Common myeloid progenitor, CD34-positive (primary cell): Measurements from ENCODE around the gene TUBA4A.

Experiments used
- CTCF ChIA-PET: fragments of 350-600 bp; sonication (Branson Sonifier 250); formaldehyde crosslinking; loops from one replicate; lab custom pipeline; 2021; ENCODE audit warnings: antibody characterized with exemption; lab: Charles Lee
- POLR2A ChIA-PET: fragments of 350-600 bp; sonication (Branson Sonifier 250); formaldehyde crosslinking; loops from one replicate; lab custom pipeline; 2021; ENCODE audit warnings: antibody characterized with exemption; lab: Charles Lee
- DNase-seq, 3 donors: peaks; one replicate each; pipeline versions ENCODE4 v3.0.0 to v3.0.0-alpha.2; 2013
- H3K27ac ChIP-seq, 2 experiments: 1 replicate in 1 of 2; 2 replicates in 1 of 2; pipeline ENCODE4 v1.7.0; 2013; ENCODE audit warnings: inconsistent platforms in 2 of 2, low read length in 2 of 2, mild to moderate bottlenecking in 2 of 2, low read depth in 1 of 2, moderate library complexity in 1 of 2; ENCODE audit not compliant: severe bottlenecking in 2 of 2, insufficient read depth in 1 of 2, poor library complexity in 1 of 2
- H3K27me3 ChIP-seq, 5 experiments: replicated peaks in 2 of 5; 1 replicate in 3 of 5; 2 replicates in 2 of 5; pipeline versions ENCODE4 v1.6.1 to v1.7.0; 2013; ENCODE audit warnings: low read length in 4 of 5, mild to moderate bottlenecking in 2 of 5, moderate library complexity in 2 of 5, inconsistent platforms in 1 of 5; ENCODE audit not compliant: insufficient read depth in 5 of 5, control insufficient read depth in 4 of 5
- H3K36me3 ChIP-seq, 4 experiments: 1 replicate in 2 of 4; 2 replicates in 2 of 4; pipeline versions ENCODE4 v1.6.1 to v1.7.0; 2013; ENCODE audit warnings: low read length in 3 of 4, control low read depth in 1 of 4, mild to moderate bottlenecking in 1 of 4; ENCODE audit not compliant: control insufficient read depth in 4 of 4, insufficient read depth in 4 of 4
- H3K4me1 ChIP-seq, 4 experiments: 1 replicate in 3 of 4; 2 replicates in 1 of 4; pipeline versions ENCODE4 v1.6.1 to v1.7.1; 2013; ENCODE audit warnings: low read length in 3 of 4, mild to moderate bottlenecking in 3 of 4, control low read depth in 1 of 4, inconsistent platforms in 1 of 4, moderate library complexity in 1 of 4; ENCODE audit not compliant: control insufficient read depth in 4 of 4, insufficient read depth in 4 of 4; ENCODE audit errors: control extremely low read depth in 1 of 4
- H3K4me3 ChIP-seq, 7 experiments: 1 replicate in 4 of 7; 2 replicates in 3 of 7; pipeline versions ENCODE4 v1.5.1 to v1.7.0; 2013; ENCODE audit warnings: mild to moderate bottlenecking in 7 of 7, low read length in 6 of 7, moderate library complexity in 6 of 7, inconsistent platforms in 2 of 7, low read depth in 2 of 7, control low read depth in 1 of 7; ENCODE audit not compliant: insufficient read depth in 4 of 7, control insufficient read depth in 1 of 7; ENCODE audit errors: extremely low read depth in 1 of 7
- H3K9me3 ChIP-seq, 5 experiments: 1 replicate in 4 of 5; 2 replicates in 1 of 5; pipeline versions ENCODE4 v1.6.1 to v1.7.1; 2013; ENCODE audit warnings: low read length in 4 of 5, mild to moderate bottlenecking in 2 of 5, inconsistent platforms in 1 of 5, low read depth in 1 of 5, moderate library complexity in 1 of 5; ENCODE audit not compliant: control insufficient read depth in 4 of 5, insufficient read depth in 2 of 5; ENCODE audit errors: control extremely low read depth in 1 of 5
- WGBS: methylation state at CpG from one replicate; pipeline ENCODE4 v1.1.5; 2013; ENCODE audit not compliant: insufficient coverage; 5-methylcytosine and 5-hydroxymethylcytosine counted together

TUBA4A gene

GRCh38 chr2:219270055-219270372, 16.3 kb upstream of the TUBA4A start:
- WGBS, result 93% methylated on average over 4 of the region's 5 CpGs
- no peaks in the 10 kb centered on the region for H3K36me3 ChIP-seq

GRCh38 chr2:219269362-219270054, 15.8 kb upstream of the TUBA4A start:
- Histone ChIP-seq H3K4me3 (no peak overlapping the region), H3K4me1 (no peaks in the 10 kb centered on the region), H3K27me3 (peaks cover 0 to 11% (median 0%) of the 10 kb centered on the region in 5 experiments), H3K27ac (no peak overlapping the region), H3K36me3 (no peaks in the 10 kb centered on the region), H3K9me3 (no peaks in the 10 kb centered on the region)
- CTCF ChIA-PET, result interaction anchor here (1.9 to 18.3 kb wide), 3 partner anchors 9 to 26 kb away, joined by 7 to 381 read pairs (median 11); partner anchors contain the start of genes DNAJB2 and TUBA4A
- WGBS, result 94% methylated on average over 7 of the region's 8 CpGs
- DNase-seq, result no peak
- POLR2A ChIA-PET, result no interaction called here

More at GRCh38 chr2:219270055-219270372, 16.3 kb upstream of the TUBA4A start:
- no peaks in the 10 kb centered on the region for H3K9me3 ChIP-seq
- H3K27ac ChIP-seq, result no peak overlapping the region
- H3K4me3 ChIP-seq, result no peak overlapping the region
- ChIA-PET CTCF (interaction anchor here (1.9 to 18.3 kb wide), 2 partner anchors 8 to 25 kb away, joined by 7 to 381 read pairs; partner anchors contain the start of gene DNAJB2), POLR2A (no interaction called here)
- DNase-seq, result no peak
- H3K4me1 ChIP-seq, result no peaks in the 10 kb centered on the region
- H3K27me3 ChIP-seq, result peaks cover 0 to 11% (median 0%) of the 10 kb centered on the region in 5 experiments

DNA sequence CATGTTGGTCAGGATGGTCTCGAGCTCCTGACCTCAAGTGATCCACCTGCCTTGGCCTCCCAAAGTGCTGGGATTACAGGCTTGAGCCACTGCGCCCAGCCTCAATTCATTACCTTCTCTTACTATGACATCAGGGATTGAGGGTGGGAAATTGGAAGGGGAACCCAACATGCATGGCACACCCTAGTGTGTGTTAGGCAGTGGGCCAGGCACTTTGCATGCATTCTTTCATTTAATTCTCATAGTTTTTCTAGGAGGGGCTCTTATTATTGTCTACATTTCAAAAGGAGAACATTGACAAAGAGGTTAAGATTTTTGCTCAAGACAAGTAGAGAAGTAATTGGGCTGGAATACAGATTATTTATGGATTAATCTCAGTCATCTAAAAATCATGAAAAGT, 14.6 kb upstream of the TUBA4A start:
- Histone ChIP-seq H3K4me1 (no peaks in the 10 kb centered on the region), H3K36me3 (no peaks in the 10 kb centered on the region), H3K4me3 (no peak overlapping the region), H3K27me3 (peaks cover 0 to 7% (median 0%) of the 10 kb centered on the region in 5 experiments), H3K27ac (no peak overlapping the region), H3K9me3 (no peaks in the 10 kb centered on the region)
- ChIA-PET POLR2A (no interaction called here), CTCF (interaction anchor here (0.6 to 3.0 kb wide), 2 partner anchors 13 to 31 kb away, joined by 3 to 11 read pairs; partner anchors contain the start of gene TUBA4A)
- WGBS, result no CpG with 5 or more reads among the region's 2 CpGs
- DNase-seq, result no peak

GRCh38 chr2:219266886-219267285, 13.2 kb upstream of the TUBA4A start:
- Histone ChIP-seq H3K27ac (no peak overlapping the region), H3K9me3 (no peaks in the 10 kb centered on the region), H3K4me3 (no peak overlapping the region), H3K4me1 (no peaks in the 10 kb centered on the region), H3K27me3 (peaks cover 0 to 7% (median 0%) of the 10 kb centered on the region in 5 experiments), H3K36me3 (no peaks in the 10 kb centered on the region)
- WGBS, result no CpG with 5 or more reads among the region's 1 CpG
- POLR2A ChIA-PET, result no interaction called here
- CTCF ChIA-PET, result interaction anchor here (0.8 to 4.7 kb wide), 6 partner anchors 9 to 28 kb away, joined by 3 to 15 read pairs (median 4); partner anchors contain the start of gene TUBA4A
- DNase-seq, result no peak

DNA sequence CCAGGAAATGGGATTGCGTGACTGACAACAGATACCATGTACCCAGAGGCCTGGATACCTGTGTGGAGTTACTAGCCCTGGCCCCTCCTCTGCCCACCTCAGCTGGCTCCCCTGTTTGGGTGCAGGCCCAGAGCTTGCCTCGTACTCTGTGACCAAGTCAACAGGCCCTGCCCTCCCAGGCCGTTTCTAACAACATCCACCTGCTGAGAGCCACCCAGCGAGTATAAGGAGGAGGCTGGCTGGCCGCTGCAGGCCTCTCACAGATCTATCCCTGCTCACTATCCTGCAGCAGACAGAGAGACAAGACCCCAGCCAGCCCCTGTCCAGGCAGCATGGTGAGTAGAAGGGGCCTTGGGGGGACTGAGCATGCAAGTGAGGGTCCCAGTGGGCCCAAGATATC, 12.5 kb upstream of the TUBA4A start:
- ChIA-PET CTCF (interaction anchor here (1.0 to 4.7 kb wide), 6 partner anchors 8 to 34 kb away, joined by 3 to 15 read pairs (median 4); partner anchors contain the start of gene DNAJB2), POLR2A (no interaction called here)
- H3K4me1 ChIP-seq, result peaks cover 0 to 6% (median 2%) of the 10 kb centered on the region in 4 experiments
- H3K27ac ChIP-seq, result no peak overlapping the region
- no peak overlapping the region for H3K4me3 ChIP-seq
- no peak for DNase-seq
- WGBS, result 100% methylated on average over 5 of the region's 5 CpGs
- no peaks in the 10 kb centered on the region for H3K9me3 ChIP-seq
- H3K36me3 ChIP-seq, result no peaks in the 10 kb centered on the region
- H3K27me3 ChIP-seq, result peaks cover 0 to 5% (median 0%) of the 10 kb centered on the region in 5 experiments

DNA sequence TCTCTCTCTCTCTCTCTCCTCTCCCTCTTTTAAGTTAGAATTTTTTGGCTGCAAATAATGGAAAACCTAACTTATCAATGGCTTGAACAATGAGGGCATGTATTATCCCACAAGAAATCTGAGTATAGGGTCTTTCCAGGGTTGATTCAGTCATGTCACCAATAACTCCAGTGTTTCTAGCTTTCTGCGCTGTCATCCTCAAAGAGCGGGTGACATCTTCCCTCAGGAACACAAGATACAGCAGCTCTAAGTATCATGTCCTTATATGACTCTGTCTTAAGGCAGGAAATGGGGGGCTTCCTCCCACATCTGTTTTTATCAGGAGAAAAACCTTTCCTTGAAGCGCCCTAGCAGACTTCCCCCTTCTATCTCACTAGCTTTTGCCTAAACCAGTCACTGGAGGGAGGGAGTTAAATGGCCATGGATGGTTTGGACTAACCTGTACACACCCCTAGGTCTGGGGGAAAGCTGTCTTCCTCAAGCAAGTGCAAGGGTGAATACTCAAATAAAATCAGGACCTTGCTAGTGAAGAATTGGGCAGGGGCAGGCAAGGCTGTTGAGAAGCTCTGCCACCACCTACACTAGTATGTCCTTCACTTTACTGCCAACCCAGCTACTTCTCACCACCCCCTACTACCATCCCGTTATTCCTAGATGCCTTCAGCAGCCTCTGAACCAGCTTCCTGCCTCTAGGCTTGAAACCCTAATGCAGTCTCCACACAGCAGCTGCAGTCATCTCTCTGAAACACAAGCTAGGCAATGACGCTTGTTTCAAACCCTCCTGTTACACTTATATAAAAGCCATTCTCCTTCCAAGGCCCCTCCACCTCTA, 7.5 kb upstream of the TUBA4A start:
- Histone ChIP-seq H3K36me3 (no peaks in the 10 kb centered on the region), H3K27ac (no peak overlapping the region), H3K4me3 (no peak overlapping the region), H3K27me3 (peaks cover 0 to 2% (median 0%) of the 10 kb centered on the region in 5 experiments), H3K9me3 (no peaks in the 10 kb centered on the region), H3K4me1 (peaks cover 0 to 14% (median 6%) of the 10 kb centered on the region in 4 experiments)
- ChIA-PET CTCF (interaction anchor here (1.0 to 2.2 kb wide), 10 partner anchors 10 to 102 kb away, joined by 3 to 11 read pairs (median 4); no protein-coding TSS in a partner anchor), POLR2A (no interaction called here)
- 61% methylated on average over 2 of the region's 5 CpGs for WGBS
- DNase-seq, result no peak
